Activated CD8-positive, alpha-beta memory T cell treated with anti-CD3 and anti-CD28 coated beads, Interleukin-2, amount 50 U/mL, for 1 hour (primary cell): ENCODE results near the gene PRR20G.

Source experiments
- DNase-seq: peaks from one replicate; pipeline ENCODE4 v3.0.0-alpha.2; 2020; ENCODE audit errors: extremely low read depth

Gene PRR20G

GRCh38 chr3:127263586-127264231 lies 24.1 kb downstream of the PRR20G start:
- no peak for DNase-seq

- DNase-seq: no peak
These were observed 24.8 kb downstream of the PRR20G start for GRCh38 chr3:127263037-127263436.

GRCh38 chr3:127262533-127262932 lies 25.3 kb downstream of the PRR20G start:
- no peak for DNase-seq

DNA sequence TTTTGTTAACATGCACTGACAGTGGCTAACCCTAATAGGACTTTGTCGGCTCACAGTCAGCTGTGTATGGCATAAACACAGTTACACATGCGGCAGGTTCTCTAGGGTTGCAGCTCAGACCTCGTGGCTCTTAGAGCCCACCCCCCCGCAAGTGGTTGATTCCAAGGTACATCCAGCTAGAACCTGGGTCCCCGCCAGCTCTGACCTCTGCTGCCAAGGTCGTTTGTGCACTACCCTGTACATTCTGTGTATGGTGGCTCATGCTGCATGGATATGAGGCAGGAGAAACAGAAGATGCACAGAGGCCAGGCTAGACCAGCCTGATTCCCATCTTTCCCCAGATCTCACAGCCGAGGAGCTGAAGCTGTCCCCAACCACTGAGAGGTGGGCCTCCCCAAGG lies 25.9 kb downstream of the PRR20G start:
- no peak for DNase-seq

DNA sequence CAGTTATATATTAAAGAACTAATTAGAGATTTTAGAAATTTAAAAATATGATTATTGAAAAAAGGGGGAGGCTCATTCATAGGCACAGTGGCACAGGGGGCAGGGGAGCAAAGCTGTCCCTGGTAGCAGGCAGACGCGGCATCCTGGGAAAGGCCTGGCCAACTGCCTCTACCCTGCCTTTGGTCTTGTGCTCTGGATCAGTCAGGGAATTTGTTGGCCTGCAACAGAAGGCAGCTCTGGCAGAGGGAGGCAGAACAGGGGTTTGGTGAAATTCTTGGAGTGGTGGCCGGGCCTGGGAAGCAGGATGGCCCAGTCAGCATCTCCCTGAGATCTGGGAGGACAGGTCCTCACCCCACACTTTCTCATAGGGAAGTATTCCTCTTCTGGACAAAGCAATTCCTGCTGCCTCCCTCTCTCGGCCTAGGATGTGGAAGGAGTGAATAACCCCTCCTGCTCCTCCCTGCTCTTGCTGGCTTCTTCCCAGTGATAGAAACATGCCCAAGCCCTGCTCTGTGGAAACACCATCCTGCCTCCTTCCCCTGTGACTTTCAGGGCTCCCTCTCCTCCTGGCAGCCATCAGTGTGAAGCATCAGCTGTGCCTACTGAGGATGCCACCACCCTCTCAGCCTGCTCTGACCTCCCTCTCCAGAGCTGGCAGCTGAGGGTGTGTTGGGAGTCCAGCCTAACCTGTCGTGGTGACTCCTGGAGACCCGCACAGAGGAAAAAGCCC lies 26.9 kb downstream of the PRR20G start:
- DNase-seq: no peak

- no peak for DNase-seq
These were observed 27.4 kb downstream of the PRR20G start for GRCh38 chr3:127260416-127260815.

GRCh38 chr3:127259882-127260281 lies 28.0 kb downstream of the PRR20G start:
- DNase-seq: no peak

GRCh38 chr3:127258733-127259132 lies 29.1 kb downstream of the PRR20G start:
- DNase-seq: no peak

- DNase-seq: no peak
These were observed 30.5 kb downstream of the PRR20G start for GRCh38 chr3:127257351-127257750.

- DNase-seq: no peak
These were observed 31.0 kb downstream of the PRR20G start for GRCh38 chr3:127256733-127257271.

GRCh38 chr3:127256138-127256537 lies 31.7 kb downstream of the PRR20G start:
- no peak for DNase-seq

DNA sequence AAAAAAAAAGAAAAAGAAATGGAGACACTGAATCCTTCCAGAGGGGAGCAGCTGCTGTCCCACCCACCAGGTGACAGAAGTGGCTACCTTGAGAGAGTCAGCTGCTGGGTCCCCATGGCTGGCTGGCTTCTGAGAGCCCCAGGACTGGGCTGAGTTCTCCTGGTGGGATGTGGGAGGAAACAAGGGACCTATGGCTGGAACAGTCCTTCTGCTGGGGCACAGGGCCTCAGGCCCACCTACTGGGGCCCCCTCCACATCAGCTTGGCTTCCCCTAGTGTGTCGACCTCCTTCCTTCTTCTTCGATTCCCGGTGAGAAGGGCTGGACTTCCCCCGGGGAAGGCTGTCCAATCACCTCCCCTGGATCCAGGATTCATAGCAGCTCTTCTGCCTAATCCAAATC lies 32.3 kb downstream of the PRR20G start:
- DNase-seq: no peak

DNA sequence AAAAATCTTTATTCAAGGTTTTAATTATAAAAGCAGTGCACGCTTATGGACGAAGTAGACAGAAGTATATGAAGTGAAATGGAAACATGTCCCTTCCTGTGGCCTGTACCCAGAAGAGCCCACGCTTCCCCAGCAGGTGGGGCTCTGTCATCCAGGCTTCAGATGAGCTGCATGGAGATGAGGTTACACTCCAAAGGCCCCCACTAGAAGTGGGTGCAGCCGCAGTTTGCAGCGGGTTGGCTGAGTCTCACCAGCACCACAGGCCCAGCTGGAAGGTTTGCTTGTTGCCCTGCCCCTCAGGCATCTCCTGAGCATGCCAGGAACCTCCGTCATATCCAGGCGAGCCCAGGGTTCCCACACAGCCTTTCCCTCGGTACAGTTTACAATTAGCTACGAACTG lies 33.1 kb downstream of the PRR20G start:
- no peak for DNase-seq

- no peak for DNase-seq
These were observed 33.7 kb downstream of the PRR20G start for GRCh38 chr3:127254033-127254644.

- no peak for DNase-seq
These were observed 34.4 kb downstream of the PRR20G start for GRCh38 chr3:127253491-127253890.

DNA sequence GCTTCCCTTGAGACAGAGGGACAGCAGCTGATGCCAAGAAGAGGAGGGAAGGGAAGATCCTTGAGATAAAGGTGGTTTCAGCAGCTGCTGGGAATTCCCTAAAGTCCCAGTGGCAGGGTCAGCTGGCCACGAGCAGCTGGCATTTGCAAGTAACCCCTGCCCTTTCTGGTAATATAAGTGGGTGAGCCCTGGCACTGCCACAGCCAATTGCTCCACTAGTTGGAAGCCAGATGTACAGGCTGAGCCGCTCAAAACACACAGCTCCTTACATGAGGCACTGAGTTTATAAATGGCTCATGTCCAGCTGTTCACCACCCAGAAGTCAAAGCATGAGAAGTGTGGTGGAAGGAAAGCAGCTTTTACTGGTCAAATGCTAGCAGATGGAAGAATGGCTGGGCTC lies 35.4 kb downstream of the PRR20G start:
- no peak for DNase-seq

- DNase-seq: no peak
These were observed 37.8 kb downstream of the PRR20G start for GRCh38 chr3:127250032-127250431.

DNA sequence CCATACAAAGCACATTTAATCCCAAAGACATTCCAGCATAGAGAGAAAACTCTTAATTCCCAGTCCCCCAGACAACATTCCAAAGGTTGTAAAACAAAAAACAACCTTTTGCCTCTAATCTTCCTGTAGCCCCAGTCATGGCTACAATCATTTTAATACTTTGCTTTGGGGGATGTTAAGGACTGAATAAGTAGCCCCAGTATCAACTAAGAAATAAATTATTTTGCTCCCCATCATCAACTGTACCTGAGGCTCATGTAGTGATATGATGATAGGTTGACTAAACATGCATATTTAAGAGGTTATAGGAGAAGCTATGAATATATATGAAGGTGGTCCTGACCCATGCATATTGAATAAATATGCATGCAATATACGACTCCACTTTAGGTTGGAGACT lies 40.6 kb downstream of the PRR20G start:
- DNase-seq: no peak

- no peak for DNase-seq
These were observed 49.2 kb downstream of the PRR20G start for GRCh38 chr3:127238602-127239001.

GRCh38 chr3:127237835-127238234 lies 50.0 kb downstream of the PRR20G start:
- no peak for DNase-seq

DNA sequence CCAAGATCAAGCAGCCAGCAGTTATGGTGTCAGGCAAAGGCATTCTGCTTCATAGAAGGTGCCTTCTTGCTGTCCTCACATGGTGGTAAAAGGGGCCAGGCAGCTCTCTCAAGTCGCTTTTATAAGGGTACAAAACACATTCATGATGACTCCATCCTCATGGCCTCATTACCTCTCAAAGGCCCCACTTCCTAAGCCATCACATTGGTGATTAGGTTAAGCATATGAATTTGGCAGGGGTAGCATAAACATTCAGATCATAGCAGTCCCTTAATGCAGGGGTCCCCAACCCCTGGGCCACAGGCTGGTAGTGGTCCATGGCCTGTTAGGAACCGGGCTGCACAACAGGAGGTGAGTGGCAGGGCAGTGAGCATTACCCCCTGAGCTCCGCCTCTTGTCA lies 52.1 kb downstream of the PRR20G start:
- no peak for DNase-seq

- DNase-seq: no peak
These were observed 53.1 kb downstream of the PRR20G start for GRCh38 chr3:127234778-127235177.
